ENCODE measurements around the gene ADCY4.

Gene ADCY4

DNA sequence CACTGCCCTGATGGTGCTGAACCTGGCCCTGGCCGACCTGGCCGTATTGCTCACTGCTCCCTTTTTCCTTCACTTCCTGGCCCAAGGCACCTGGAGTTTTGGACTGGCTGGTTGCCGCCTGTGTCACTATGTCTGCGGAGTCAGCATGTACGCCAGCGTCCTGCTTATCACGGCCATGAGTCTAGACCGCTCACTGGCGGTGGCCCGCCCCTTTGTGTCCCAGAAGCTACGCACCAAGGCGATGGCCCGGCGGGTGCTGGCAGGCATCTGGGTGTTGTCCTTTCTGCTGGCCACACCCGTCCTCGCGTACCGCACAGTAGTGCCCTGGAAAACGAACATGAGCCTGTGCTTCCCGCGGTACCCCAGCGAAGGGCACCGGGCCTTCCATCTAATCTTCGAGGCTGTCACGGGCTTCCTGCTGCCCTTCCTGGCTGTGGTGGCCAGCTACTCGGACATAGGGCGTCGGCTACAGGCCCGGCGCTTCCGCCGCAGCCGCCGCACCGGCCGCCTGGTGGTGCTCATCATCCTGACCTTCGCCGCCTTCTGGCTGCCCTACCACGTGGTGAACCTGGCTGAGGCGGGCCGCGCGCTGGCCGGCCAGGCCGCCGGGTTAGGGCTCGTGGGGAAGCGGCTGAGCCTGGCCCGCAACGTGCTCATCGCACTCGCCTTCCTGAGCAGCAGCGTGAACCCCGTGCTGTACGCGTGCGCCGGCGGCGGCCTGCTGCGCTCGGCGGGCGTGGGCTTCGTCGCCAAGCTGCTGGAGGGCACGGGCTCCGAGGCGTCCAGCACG lies 18.9 kb downstream of the ADCY4 start:
- no peak for DNase-seq (ENCODE audit: low read depth, low spot score)

DNA sequence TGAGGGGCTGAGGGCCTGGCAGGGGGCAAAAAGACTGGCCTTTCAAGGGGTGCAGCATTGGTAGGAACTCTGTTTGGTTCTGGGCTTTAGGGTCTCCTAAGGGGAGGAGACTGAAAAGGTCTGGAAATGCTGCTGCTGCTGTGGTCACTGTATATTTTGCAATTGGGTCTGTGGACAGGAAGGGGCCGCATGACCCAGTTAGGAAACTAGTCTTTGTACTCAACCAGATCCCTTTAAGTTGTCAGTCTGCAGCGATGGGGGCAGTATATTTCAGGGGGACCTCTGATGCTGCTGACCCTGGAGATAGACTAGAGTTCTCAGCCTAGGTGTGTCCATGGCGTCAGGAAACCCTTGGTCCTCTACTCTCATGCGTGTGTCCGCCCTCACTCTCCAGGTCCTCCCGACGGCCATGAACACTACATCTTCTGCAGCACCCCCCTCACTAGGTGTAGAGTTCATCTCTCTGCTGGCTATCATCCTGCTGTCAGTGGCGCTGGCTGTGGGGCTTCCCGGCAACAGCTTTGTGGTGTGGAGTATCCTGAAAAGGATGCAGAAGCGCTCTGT lies 19.5 kb downstream of the ADCY4 start:
- DNase-seq (ENCODE audit: low read depth, low spot score): no peak

DNA sequence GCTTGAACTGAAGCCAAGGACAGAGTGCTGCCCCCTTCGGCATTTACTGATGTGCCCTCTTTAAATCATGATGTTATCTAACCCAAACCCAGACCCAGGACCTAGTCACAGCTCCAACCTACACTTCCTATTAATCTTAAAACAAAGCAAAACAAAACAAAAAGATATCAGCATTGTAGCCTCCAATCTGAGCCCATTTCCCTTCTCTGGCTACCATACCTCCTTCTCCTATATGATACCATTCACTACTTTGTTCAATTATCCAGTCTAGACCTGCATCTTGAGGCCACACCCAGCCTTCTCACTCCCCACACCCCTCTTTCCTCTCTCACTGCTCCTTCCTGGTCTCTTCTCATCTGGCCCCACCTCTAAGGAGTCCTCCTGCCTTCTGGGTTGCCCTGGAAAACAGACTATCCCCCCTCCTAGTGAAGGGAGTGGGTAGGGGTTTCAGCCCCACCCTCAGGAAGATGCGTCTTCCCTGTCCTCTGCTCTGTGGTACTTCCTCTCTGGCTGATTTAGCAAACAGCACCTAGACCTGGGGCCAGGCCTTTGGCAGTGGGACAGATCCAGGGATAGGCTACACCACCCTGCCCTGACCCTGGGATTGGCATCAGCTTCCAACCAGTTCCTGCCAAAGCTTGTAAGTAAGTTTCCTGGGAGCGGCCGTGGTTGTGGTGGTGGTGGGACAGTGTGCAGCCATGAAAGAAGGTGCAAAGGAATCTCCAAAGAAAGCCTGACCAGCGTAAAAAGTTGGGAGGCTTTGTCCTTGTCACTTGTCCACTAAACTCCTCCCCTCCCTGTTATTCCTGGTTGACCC lies 20.3 kb downstream of the ADCY4 start:
- DNase-seq (ENCODE audit: low read depth, low spot score): no peak

DNA sequence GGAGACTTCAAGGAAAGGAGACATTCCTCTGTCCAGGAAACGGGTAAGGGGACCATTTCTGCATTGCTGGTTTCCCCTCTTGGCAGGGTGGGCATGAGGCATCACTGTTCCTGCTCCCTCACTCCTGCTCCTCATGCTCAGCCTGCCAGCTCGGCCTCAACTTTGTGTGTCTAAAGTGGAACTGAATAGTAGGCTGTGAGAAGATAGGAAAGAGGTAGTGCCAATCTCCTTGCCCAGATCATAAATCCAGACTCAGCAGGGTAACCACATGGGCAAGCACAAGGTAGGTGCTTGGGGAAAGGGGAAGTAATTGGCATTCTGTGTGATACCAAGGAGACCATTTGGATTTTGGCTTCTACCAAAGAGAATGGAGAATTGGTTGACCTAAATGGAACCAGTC lies 21.0 kb downstream of the ADCY4 start:
- DNase-seq (ENCODE audit: low read depth, low spot score): no peak

DNA sequence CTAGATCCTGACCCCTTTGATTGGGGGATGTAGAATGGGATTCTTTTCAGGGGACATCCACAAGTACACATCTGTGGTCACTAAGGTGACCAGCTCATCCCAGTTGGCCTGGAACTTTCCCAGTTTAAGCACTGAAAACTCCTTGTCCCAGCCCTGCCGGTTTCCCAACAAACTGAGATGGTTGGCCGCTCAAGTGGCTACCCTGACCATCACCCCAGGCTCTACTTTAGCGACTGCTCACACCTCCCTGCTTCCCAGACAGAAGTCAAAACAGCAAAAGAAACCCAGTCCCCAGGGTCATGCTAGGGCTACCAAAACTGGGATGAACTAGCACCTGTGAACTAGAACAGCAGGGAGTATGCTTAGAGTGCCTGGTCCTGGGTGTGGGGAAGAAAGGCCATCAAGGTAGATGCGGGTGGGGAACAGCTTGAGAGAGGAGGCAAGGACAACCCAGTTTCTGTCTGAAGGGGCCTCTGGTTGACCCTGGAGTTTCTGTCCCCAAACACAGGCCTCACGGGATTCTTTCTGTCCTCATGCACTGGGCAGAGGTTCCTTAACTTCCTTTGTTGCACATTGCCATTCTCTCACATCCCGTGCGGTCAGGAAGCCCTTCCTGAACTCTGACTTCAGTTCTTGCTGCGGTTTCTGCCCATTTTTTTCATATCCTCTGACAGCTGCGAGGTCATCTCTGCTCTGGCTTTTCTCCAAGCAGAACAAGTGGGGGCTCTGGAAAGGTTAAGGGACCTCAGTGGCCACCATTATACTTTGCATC lies 21.9 kb downstream of the ADCY4 start:
- DNase-seq (ENCODE audit: low read depth, low spot score): no peak

DNA sequence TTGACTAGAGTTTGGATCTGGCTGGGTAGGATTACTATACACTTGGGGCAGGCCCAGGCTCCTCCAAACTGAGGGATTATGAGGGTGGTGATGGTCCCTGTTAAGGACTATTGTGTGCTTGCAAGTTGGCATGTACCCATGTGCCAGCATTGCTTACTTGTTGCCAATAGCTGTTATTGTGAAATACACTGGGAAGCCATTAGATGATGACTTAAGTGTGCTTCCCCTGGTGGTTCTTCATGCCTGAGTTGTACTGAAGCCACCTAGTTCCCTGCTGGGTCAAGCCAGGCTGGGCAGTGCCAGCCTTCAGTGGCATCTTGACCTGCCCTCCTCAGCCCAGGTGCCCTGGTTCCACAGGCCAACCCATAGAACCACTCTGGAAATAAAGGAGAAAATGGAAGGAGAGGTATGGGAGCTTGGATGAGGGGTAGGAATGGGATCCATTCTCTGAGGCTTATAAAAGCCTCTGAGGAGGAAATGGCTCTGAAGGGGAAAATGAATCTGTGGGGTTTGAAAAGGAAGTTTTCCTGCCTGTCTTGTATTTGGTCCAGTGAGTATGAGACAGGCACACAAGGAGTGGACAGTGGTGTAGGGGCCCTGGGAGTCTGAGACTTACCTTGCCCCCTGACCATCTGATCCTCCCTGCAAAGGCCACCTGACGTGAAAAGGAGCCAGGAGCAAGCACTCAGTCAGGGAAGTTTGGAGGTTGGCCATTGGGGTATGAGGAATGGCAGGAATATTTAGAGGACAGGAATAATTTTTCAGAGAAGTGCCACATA lies 22.8 kb downstream of the ADCY4 start:
- DNase-seq (ENCODE audit: low read depth, low spot score): no peak

DNA sequence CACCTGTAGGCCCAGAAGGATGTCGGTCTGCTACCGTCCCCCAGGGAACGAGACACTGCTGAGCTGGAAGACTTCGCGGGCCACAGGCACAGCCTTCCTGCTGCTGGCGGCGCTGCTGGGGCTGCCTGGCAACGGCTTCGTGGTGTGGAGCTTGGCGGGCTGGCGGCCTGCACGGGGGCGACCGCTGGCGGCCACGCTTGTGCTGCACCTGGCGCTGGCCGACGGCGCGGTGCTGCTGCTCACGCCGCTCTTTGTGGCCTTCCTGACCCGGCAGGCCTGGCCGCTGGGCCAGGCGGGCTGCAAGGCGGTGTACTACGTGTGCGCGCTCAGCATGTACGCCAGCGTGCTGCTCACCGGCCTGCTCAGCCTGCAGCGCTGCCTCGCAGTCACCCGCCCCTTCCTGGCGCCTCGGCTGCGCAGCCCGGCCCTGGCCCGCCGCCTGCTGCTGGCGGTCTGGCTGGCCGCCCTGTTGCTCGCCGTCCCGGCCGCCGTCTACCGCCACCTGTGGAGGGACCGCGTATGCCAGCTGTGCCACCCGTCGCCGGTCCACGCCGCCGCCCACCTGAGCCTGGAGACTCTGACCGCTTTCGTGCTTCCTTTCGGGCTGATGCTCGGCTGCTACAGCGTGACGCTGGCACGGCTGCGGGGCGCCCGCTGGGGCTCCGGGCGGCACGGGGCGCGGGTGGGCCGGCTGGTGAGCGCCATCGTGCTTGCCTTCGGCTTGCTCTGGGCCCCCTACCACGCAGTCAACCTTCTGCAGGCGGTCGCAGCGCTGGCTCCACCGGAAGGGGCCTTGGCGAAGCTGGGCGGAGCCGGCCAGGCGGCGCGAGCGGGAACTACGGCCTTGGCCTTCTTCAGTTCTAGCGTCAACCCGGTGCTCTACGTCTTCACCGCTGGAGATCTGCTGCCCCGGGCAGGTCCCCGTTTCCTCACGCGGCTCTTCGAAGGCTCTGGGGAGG lies 23.9 kb downstream of the ADCY4 start, which contains the start of gene LTB4R:
Gene LTB4R, plus strand, starts transcription at position 857 of the 959 bp plus-strand sequence. CDS start 4,150 bp downstream, outside the sequence.
- no peak for DNase-seq (ENCODE audit: low read depth, low spot score)

DNA sequence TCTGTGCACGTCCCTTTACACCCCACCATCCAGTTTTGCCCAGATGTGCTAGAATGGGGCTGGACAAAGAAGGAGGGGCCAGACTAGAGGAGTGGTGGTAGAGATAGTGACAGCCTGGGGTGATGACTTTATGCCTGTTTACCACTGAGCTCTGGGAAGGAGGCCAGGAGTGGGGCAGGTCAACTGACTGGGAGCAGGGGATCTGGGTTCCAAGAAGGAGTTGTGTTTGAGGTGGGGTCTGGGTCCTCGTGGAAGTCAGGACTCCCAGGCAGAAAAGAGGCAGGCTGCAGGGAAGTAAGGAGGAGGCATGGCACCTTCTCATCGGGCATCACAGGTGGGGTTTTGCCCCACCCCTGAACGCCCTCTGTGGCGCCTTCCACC lies 24.6 kb downstream of the ADCY4 start:
- no peak for DNase-seq (ENCODE audit: low read depth, low spot score)

DNA sequence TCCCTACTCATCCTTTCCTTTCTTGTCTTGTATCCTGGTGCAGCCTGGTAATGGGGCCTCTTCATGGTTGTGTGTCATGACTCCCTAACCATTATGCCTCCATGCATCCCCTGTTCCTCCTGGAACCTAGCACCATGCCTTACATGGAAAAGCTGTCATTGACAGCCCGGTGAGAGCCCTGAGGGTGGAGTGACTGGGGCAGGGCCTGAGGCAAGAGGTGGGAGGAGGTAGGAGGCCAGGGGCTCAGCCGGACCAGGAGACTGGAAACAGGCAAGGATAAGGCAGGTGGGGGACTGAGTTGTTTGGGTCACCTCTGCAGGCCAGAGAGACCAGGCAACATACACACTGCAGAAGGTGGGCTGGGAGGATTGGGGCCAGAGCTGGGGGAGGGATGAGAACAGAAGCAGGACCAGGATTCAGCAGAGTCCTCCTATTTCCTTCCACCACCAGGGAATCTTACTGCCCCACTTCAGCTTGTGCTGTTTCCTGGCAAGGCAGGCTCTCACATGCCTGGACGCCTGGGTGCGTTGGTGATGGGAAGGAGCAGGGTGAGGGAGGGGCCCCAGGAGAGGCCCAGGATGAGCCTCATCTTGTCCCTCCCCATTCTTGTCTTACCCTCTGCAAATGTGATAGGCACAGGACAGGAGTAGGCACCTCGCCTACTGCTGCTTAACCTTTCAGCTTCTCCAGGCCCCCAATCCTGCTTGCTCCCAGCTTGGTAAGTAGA lies 25.2 kb downstream of the ADCY4 start, which contains the start of gene LTB4R2:
Gene LTB4R2, plus strand, starts transcription at position 603 of the 727 bp plus-strand sequence. CDS start 525 bp downstream, outside the sequence.
- no peak for DNase-seq (ENCODE audit: low read depth, low spot score)

DNA sequence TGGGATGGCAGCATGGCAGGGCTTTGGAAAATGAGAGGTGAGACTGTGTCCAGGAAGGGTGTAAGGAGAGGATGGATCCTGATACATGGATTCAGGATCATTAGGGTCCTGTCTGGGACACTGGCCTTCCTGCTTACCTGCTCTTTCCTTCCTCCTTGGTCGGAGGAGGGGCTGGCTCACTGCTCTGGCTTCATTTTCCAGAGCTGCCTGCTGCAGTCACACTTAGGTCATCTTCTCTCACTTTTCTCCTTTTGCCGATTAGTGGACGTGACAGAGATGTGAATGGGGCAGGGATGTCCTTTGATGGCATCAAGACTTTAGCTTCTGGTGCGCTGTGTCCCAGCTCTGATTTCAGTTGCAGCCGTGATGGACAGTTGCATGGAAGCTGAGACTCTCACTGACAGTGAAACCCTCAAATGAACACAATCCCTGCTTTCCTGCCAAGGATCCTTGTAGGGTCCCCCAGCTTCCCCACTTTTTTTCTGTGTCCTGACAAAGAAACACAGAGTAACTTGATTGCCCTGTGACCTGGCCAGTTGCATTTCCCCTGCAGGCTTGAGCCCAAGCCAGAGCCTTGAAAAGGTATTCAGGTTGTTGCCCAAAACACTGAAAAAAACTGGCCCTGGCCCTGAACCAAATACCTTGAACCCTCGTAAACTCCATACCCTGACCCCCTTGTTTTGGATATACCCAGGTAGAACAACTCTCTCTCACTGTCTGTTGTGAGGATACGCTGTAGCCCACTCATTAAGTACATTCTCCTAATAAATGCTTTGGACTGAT lies 26.3 kb downstream of the ADCY4 start:
- DNase-seq (ENCODE audit: low read depth, low spot score): no peak

DNA sequence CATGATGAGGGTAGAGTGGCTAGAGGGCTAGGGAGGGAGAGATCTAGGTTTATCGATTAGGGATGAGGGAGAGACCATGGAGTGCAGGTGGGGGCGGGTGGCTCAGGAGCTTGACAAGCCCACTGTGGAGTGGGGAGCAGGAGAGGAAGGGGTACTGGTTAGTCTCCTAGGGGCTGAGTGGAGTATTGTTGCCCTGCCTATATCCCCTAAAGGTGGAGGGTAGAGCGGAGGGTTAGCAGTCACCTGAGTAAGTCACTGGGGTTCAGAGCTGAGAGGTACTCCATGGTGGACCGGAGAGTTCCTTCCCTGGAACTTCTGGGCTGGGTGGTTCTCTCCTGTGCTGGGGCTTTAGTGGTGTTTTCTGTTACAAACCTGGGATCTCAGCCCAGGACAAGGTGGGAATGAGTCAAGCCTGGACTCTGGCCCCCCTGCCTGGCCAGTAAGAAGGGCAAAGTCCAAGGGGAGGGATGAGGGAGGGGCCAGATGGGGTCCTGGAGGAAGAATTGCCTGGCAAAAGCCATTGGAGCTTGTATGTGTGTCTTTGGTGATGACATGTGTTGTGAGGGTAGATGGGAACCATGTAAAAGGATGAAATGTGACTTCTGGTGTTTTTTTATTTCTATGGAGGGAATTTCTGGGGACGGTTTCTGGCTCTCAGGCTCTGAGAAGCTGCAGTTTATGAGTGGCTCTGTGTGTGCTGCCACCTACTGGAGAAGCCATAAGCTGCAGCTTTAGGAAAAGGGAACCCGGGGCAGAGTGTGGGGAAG lies 27.1 kb downstream of the ADCY4 start, which contains the start of gene CIDEB:
Gene CIDEB, minus strand, starts transcription at position 403 of the 767 bp plus-strand sequence. Its CDS starts 119 bp downstream, at position 284.
- DNase-seq (ENCODE audit: low read depth, low spot score): no peak

DNA sequence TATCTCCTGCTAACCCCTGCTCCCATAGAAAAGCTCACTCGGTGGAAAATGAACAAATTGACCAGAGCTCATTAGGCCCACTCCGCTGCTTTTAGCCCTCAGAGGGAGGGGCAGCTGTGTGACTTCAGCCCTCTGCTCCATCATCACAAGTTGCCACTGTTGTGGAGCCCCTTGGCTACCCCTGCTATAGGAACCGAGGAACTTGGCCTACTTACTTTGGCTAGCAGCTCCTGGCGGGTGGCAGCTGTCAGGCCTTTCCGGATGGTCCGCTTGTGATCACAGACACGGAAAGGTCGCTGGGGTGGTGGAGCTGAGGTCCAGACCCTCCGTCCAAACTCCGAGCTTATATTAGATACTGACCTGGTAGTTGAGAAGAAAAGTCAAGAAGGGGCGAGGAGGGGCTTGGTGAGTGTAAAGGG lies 27.7 kb downstream of the ADCY4 start:
- DNase-seq (ENCODE audit: low read depth, low spot score): no peak

DNA sequence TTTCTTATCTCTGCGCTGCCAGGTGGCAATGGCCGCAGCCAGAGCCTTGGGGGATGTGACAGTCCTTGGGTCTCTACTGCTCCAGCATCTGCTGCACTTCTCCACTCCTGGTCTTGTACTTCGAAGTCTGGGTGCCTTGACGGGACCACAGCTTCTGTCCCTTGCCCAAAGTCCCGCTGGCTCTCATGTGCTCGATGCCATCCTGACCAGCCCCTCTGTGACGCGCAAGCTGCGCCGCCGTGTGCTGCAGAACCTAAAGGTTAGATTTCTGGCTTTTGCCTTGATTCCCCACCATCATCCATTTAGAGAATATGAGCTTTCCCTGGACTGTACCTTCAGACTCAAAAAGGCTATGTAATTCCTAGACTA lies 30.9 kb downstream of the ADCY4 start:
- DNase-seq (ENCODE audit: low read depth, low spot score): no peak

DNA sequence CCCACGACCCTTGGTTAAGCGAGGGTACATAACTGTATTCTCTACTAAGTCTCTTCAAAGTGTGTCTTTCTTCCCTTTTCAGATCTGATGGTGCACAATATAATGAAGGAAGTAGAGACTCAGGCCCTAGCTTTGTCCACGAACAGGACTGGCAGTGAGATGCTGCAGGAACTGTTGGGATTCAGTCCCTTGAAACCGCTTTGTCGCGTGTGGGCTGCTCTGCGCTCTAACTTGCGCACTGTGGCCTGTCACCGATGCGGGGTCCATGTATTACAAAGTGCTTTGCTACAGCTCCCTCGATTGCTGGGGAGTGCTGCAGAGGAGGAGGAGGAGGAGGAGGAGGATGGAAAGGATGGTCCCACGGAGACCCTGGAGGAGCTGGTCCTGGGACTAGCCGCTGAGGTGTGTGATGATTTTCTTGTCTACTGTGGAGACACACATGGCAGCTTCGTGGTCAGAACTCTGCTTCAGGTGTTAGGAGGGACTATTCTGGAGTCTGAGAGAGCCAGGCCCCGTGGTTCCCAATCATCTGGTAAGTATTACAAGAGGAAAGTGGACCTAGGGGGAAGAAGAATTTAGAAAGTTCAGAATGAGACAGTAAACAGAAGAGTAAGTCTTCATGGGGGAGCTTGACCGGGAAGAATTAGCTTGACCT lies 34.4 kb downstream of the ADCY4 start:
- no peak for DNase-seq (ENCODE audit: low read depth, low spot score)

DNA sequence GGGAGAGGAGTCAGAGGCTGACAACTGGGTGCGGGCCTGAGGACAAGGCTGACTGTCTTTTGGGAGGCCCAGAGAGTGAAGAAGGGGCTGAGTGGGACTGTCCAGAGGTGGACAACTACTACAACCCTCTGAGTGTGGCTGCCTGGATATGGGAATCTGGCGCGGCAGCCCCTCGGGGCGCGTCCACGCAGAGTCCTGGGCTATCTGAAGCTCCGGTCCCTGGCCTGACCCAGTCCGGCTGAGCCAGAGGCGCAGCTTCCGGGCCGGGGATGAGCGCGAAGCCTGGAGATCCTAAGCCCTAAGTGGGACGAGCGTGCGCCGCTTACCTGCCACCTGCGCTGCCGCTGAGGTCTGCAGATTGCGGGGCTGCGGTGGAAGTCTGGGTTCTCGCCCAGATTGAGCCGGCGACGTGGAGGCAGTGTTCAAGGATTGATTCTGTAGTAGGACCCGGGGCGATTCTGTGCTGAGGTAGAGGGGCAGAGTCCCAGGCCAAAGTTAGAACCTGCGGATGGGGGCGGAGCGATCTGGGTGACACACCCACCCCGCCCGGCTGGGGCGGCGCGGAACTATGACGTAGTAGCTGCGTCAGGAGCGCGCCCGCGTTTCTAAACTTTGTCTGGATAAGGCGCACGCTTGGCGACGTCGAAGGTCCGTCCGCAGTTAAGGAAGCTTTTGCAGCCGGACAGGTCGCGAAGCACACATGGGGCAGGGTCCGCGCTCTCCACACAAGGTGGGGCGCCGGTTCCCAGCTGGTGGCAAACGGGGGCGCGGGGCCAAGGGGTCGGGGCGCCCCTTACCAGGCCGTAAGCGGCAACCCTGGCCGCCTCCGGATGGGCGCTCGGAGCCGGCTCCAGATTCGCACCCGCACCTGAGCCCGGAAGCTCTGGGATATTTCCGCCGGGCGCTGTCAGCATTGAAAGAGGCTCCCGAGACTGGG lies 35.3 kb downstream of the ADCY4 start, which contains the start of the genes DHRS1 and NOP9:
Gene DHRS1, minus strand, starts transcription at position 526 of the 937 bp plus-strand sequence. CDS start 674 bp downstream, outside the sequence.
Gene NOP9, plus strand, starts transcription at position 596 of the 937 bp plus-strand sequence. Its CDS starts 105 bp downstream, at position 701.
- DNase-seq (ENCODE audit: low read depth, low spot score): peak; percentile 47
